GM12892 (cell line): Measurements from ENCODE around the gene LBX1.

ENCODE experiments used
- POLR2A ChIP-seq: IDR thresholded peaks from 2 replicates; pipeline ENCODE4 v1.6.1; 2011; ENCODE audit warnings: low read depth, low read length, control low read depth
- POLR2AphosphoS5 ChIP-seq: IDR thresholded peaks from 2 replicates; pipeline ENCODE4 v1.6.1; 2011; ENCODE audit warnings: low read depth, low read length, control low read depth

DNA sequence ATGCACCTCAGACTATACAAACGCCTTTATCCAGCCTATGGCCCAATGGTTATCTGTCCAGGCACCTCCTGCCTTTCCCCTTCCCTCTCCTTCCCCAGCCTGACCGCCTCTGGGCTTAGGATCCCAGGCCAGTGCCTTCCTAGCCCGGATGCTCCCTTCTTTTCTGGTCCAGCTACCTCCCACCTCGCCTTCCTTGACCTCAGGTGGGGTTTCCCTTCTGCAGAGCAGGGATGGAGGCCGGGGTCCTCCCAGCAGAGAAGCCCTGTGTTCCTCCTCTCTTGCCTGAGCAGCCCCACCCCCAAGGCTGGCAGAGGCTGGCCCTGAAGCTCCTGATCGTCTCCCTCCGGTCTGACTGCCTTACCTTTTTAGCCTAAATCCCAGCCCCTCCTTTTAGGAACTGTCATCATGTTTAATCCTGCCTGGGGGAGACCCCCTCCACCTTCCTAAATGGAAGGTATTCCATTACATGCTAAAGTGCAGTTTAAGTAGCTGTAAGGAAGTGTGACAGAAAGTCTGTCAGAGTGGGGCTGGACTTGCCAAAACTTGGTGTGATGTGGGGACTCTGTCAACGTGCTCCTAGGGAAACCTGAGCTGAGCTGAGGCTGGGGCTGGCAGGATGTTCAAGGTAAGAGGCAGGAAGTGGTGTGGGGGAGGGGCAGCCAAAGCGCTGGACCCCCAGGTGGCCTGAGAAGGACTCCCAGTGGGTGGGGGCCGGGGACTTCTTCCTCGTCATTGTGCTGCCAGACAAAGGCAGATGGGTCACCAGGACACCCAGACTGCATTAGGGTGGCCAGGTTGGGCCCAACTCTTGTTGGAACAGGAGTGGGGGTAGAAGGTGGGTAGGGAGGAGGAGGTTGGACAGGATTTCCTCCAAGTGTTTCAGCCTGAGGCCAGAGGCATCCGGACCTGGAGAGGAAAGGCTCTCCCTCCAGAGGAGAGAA lies 39.5 kb downstream of the LBX1 start:
- TF ChIP-seq POLR2A (no peak), POLR2AphosphoS5 (no peak)
